GM12892 (cell line): ENCODE measurements around the gene PLAC8.

Experiments used
- POLR2AphosphoS5 ChIP-seq: IDR thresholded peaks from 2 replicates; pipeline ENCODE4 v1.6.1; 2011; ENCODE audit warnings: low read depth, low read length, control low read depth
- TAF1 ChIP-seq: IDR thresholded peaks from 2 replicates; pipeline ENCODE4 v1.6.1; 2011; ENCODE audit warnings: low read depth, mild to moderate bottlenecking, control low read depth, low read length, borderline replicate concordance

GRCh38 chr4:83153417-83153816 lies 38.9 kb upstream of the PLAC8 start:
- no peak for TF ChIP-seq TAF1
- TF ChIP-seq POLR2AphosphoS5: no peak
